Neural crest cell (in vitro differentiated cells): ENCODE results near the gene MS4A6A. TPM values are rescaled to one million over a fixed set of nuclear protein-coding genes. Genes with fewer than 3 reads are reported as not detected.
"Not testable (repeated sequence)": the region's sequence is repeated elsewhere in the genome, so short reads cannot be mapped to it uniquely, and the experiment has no call there.

Source experiments
- DNase-seq: peaks from one replicate; pipeline ENCODE4 v3.0.0; 2021; ENCODE audit warnings: low read depth, mixed read lengths, low spot score
- H3K27ac Mint-ChIP-seq: one replicate; pipeline ENCODE4 v1.8.0; 2021; ENCODE audit warnings: mild to moderate bottlenecking, mixed read lengths; ENCODE audit not compliant: unreplicated experiment
- H3K27me3 Mint-ChIP-seq: 2 replicates; pipeline ENCODE4 v1.8.0; 2021; ENCODE audit warnings: low read depth, mild to moderate bottlenecking, mixed read lengths
- H3K36me3 Mint-ChIP-seq: 2 replicates; pipeline ENCODE4 v1.8.0; 2021; ENCODE audit warnings: low read depth, mild to moderate bottlenecking, mixed read lengths
- H3K4me1 Mint-ChIP-seq: 2 replicates; pipeline ENCODE4 v1.8.0; 2021; ENCODE audit warnings: mixed read lengths
- H3K4me3 Mint-ChIP-seq: one replicate; pipeline ENCODE4 v1.8.0; 2021; ENCODE audit warnings: mild to moderate bottlenecking, mixed read lengths
- H3K9me3 Mint-ChIP-seq: 2 replicates; pipeline ENCODE4 v1.8.0; 2021; ENCODE audit warnings: mixed read lengths
- total RNA-seq: library from RNA; stranded (reverse); gene quantifications from 2 replicates; pipeline ENCODE4 v1.2.1, GENCODE V29; 2021
- TF ChIP-seq, protein P1 (sequence below): fragments of 200-600 bp; sonication (generic); conservative IDR thresholded peaks from 2 replicates; pipeline ENCODE4 v1.5.0; 2021; ENCODE audit warnings: antibody characterized with exemption, mild to moderate bottlenecking

MS4A6A gene
- total RNA-seq, 1 donor from 2014 or later: not detected

DNA sequence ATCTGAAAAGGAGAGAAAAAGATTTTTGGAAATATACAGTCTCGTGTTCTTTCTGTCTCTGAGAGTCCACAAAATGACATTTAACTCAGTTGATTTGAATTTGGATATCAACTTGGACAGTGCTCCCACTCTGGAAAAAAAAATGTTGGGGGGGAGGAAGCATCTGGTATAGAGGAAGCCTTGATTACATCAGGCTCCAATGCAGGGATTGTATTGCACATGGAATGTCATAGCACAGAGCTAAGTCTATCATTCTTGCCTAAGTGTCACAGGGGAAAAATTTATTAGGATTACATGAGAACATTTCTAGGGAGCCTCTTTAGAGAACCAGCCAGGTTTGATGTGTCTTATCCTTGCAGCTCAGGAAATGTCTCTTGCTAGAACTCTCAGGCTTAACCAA lies 23.0 kb downstream of the MS4A6A start:
- no peak for DNase-seq
- Mint-ChIP-seq H3K9me3 (no peaks in the 10 kb centered on the region), H3K27ac (no peak overlapping the region), H3K36me3 (no peaks in the 10 kb centered on the region), H3K4me3 (no peak overlapping the region), H3K27me3 (peaks cover 4% of the 10 kb centered on the region), H3K4me1 (no peaks in the 10 kb centered on the region)
- TF ChIP-seq, protein P1, sequence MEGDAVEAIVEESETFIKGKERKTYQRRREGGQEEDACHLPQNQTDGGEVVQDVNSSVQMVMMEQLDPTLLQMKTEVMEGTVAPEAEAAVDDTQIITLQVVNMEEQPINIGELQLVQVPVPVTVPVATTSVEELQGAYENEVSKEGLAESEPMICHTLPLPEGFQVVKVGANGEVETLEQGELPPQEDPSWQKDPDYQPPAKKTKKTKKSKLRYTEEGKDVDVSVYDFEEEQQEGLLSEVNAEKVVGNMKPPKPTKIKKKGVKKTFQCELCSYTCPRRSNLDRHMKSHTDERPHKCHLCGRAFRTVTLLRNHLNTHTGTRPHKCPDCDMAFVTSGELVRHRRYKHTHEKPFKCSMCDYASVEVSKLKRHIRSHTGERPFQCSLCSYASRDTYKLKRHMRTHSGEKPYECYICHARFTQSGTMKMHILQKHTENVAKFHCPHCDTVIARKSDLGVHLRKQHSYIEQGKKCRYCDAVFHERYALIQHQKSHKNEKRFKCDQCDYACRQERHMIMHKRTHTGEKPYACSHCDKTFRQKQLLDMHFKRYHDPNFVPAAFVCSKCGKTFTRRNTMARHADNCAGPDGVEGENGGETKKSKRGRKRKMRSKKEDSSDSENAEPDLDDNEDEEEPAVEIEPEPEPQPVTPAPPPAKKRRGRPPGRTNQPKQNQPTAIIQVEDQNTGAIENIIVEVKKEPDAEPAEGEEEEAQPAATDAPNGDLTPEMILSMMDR: no peak

DNA sequence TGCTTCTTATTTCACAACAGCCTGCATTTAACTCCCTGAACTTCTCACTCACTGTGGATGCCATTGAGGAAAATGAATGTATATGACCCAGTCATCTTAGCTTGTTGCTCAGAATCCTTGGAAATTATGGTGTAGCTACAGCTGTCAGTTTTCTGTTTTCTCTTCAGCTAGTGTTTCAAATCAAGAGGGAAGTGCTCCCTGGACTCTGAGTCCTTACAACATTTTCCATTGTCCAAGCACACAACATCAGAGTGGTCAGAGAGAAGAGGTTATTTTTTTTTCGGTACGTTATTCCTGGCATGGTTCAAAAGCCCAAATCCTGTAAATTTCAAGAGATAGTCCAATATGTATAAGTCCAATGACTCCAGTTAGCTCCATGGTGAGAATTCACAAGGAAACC lies 23.6 kb downstream of the MS4A6A start:
- no peaks in the 10 kb centered on the region for H3K4me1 Mint-ChIP-seq
- no peak for DNase-seq
- H3K4me3 Mint-ChIP-seq: no peak overlapping the region
- TF ChIP-seq, protein P1: no peak
- no peaks in the 10 kb centered on the region for H3K36me3 Mint-ChIP-seq
- H3K27ac Mint-ChIP-seq: no peak overlapping the region
- peaks cover 4% of the 10 kb centered on the region for H3K27me3 Mint-ChIP-seq
- H3K9me3 Mint-ChIP-seq: no peaks in the 10 kb centered on the region

DNA sequence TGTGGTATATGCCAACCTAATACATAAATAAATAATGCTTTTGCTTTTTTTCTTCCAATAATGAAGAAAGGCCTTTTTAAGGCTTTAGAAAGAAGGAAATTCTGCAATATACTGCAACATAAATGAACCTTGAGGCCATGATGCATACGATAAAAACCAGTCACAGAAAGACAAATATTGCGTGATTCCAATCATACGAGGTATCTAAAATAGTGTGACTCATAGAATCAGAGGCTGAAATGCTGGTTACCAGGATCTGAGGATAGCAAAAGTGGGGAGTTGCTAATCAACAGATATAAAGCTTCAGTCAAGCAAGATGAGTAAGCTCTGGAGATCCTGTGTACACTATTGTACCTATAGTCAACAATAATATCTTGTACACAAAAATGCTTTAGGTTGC lies 24.2 kb downstream of the MS4A6A start:
- H3K4me1 Mint-ChIP-seq: no peaks in the 10 kb centered on the region
- H3K27ac Mint-ChIP-seq: no peak overlapping the region
- no peaks in the 10 kb centered on the region for H3K9me3 Mint-ChIP-seq
- no peak overlapping the region for H3K4me3 Mint-ChIP-seq
- no peaks in the 10 kb centered on the region for H3K36me3 Mint-ChIP-seq
- peaks cover 4% of the 10 kb centered on the region for H3K27me3 Mint-ChIP-seq
- TF ChIP-seq, protein P1: no peak
- no peak for DNase-seq

DNA sequence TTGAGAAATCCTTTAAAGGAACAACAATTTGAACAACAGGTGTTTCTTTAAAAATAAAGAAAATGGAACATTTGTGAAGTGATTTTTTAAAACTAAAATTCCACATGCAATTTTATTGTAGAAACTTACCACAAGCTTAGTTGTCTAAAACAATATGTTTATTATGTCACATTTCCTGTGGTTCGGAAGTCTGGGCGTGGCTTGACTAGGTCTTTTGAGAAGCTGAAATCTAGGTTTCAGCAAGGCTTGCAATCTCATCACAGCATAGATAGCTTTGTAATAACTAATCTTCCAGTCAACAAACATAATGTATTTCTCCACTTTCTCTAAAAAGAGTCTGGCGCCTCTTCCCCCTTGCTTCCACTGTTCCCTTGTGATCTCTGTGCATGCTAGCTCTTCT lies 27.0 kb downstream of the MS4A6A start:
- Mint-ChIP-seq H3K27me3 (peaks cover 7% of the 10 kb centered on the region), H3K27ac (no peak overlapping the region), H3K9me3 (peaks cover 4% of the 10 kb centered on the region), H3K4me3 (no peak overlapping the region), H3K36me3 (no peaks in the 10 kb centered on the region), H3K4me1 (no peaks in the 10 kb centered on the region)
- DNase-seq: no peak
- TF ChIP-seq, protein P1: no peak

DNA sequence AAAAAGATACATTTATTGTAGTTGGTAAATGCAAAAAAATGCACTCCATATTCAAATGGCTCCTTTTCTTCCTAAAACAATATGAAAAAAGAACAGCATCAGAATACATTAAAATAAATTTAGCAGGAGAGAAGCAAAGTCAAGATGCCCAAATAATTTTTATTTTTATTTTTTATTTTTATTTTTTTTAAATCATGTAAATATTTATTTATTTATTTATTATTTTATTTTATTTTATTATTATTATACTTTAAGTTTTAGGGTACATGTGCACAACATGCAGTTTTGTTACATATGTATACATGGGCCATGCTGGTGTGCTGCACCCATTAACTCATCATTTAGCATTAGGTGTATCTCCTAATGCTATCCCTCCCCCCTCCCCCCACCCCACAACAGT lies 30.2 kb downstream of the MS4A6A start:
- H3K4me3 Mint-ChIP-seq, DNase-seq, H3K27ac Mint-ChIP-seq, H3K4me1 Mint-ChIP-seq, H3K36me3 Mint-ChIP-seq, H3K27me3 Mint-ChIP-seq, H3K9me3 Mint-ChIP-seq: not testable (repeated sequence)

DNA sequence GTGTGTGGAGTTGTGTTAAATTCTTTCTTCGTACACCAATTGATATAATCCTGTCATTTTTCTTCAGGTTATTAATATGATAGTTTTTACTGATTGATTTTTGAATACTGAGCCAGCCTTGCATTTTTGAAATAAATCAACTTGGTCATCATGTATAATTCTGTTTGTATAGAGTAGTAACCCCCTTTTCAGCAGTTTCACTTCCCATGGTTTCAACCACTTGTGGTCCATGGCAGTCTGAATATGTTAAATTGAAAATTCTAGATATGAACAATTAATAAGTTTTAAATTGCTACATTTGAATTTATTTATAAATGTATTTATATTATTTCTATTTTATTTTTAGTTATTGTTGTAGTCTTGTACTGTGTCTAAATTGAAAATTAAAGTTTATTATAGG lies 32.6 kb downstream of the MS4A6A start:
- Mint-ChIP-seq H3K36me3 (no peaks in the 10 kb centered on the region), H3K27ac (no peak overlapping the region), H3K27me3 (peaks cover 5% of the 10 kb centered on the region), H3K4me3 (no peak overlapping the region), H3K9me3 (peaks cover 4% of the 10 kb centered on the region), H3K4me1 (no peaks in the 10 kb centered on the region)
- no peak for DNase-seq
- TF ChIP-seq, protein P1: no peak
